Measurements from ENCODE around the gene SMARCAL1. TPM values are rescaled to one million over a fixed set of nuclear protein-coding genes. Genes with fewer than 3 reads are reported as not detected.

SMARCAL1 gene
- total RNA-seq, 1 experiment from 2014 or later: 6.5 TPM

GRCh38 chr2:216527600-216527999 is 115.3 kb downstream of the SMARCAL1 start:
- no peak for DNase-seq (ENCODE audit: low read depth, low spot score)
- in situ Hi-C loops (cut with HindIII; ENCODE audit: low pct_unique_long_range_greater_than_20kb, low sequenced_read_pairs): no loop called here

GRCh38 chr2:216532562-216532961 is 120.3 kb downstream of the SMARCAL1 start:
- in situ Hi-C loops (cut with HindIII; ENCODE audit: low pct_unique_long_range_greater_than_20kb, low sequenced_read_pairs): no loop called here

More at GRCh38 chr2:216532562-216532961, 120.3 kb downstream of the SMARCAL1 start:
- DNase-seq (ENCODE audit: low read depth, low spot score): no peak

Other genes starting within 250 kb of the SMARCAL1 start
- gene MARCHF4, start 40.0 kb upstream of the SMARCAL1 start, total RNA-seq (2014; rRNA removed; shearing (Covaris generic)): not detected in 2 replicates
- 3,239 and 3,688 TPM in 2 replicates for gene RPL37A, start 86.4 kb downstream of the SMARCAL1 start, total RNA-seq (2014; rRNA removed; shearing (Covaris generic))
- 445 and 479 TPM in 2 replicates for gene IGFBP2, start 220.9 kb downstream of the SMARCAL1 start, total RNA-seq (2014; rRNA removed; shearing (Covaris generic))